SK-N-SH (cell line): ENCODE data around the gene AGBL5. TPM values are rescaled to one million over a fixed set of nuclear protein-coding genes. Genes with fewer than 3 reads are reported as not detected.

Source experiments
- CTCF ChIA-PET: fragments of 300-600, 350-600 bp; formaldehyde crosslinking; extraction: SDS; loops from one replicate; lab custom pipeline; 2021; lab: Yijun Ruan, JAX
- POLR2A ChIA-PET: fragments of 350-600 bp; sonication (Branson Sonifier 250); formaldehyde crosslinking; extraction: SDS; loops from one replicate; lab custom pipeline; 2020; ENCODE audit warnings: antibody characterized with exemption, inconsistent platforms; lab: Yijun Ruan, JAX
- DNase-seq: peaks from one replicate; pipeline ENCODE4 v3.0.0; 2012
- H2AFZ ChIP-seq: fragments of 200-600 bp; sonication (generic); 2 replicates; pipeline ENCODE4 v1.8.1; 2016; ENCODE audit warnings: antibody characterized with exemption, mild to moderate bottlenecking, low read depth
- H3F3A ChIP-seq: fragments of 200-600 bp; sonication (generic); replicated peaks from 2 replicates; pipeline ENCODE3; 2016; ENCODE audit warnings: antibody characterized with exemption, mild to moderate bottlenecking; ENCODE audit not compliant: insufficient read depth
- H3K27ac ChIP-seq, 2 experiments: fragments of 200-500 bp in 1 of 2; fragments of 200-600 bp in 1 of 2; sonication (Bioruptor generic) in 1 of 2; sonication (generic), shearing (Covaris generic) in 1 of 2; 2 replicates each; pipeline versions ENCODE4 v1.5.1 to v1.6.1; 2014 to 2016; ENCODE audit warnings: low read depth in 2 of 2, inconsistent platforms in 1 of 2, low read length in 1 of 2, mild to moderate bottlenecking in 1 of 2, mixed read lengths in 1 of 2
- H3K27me3 ChIP-seq: fragments of 200-600 bp; sonication (generic), shearing (Covaris generic); 2 replicates; pipeline ENCODE4 v1.6.1; 2016; ENCODE audit warnings: mixed run types; ENCODE audit not compliant: insufficient read depth
- H3K36me3 ChIP-seq, 2 experiments: fragments of 200-500 bp in 1 of 2; fragments of 200-600 bp in 1 of 2; sonication (Bioruptor generic) in 1 of 2; sonication (generic) in 1 of 2; replicated peaks in 1 of 2; 2 replicates each; pipeline versions ENCODE3 to v1.5.1; 2014 to 2016; ENCODE audit warnings: low read length in 1 of 2, mild to moderate bottlenecking in 1 of 2; ENCODE audit not compliant: insufficient read depth in 2 of 2, control insufficient read depth in 1 of 2
- H3K4me1 ChIP-seq, 2 experiments: fragments of 200-500 bp in 1 of 2; fragments of 200-600 bp in 1 of 2; sonication (Bioruptor generic) in 1 of 2; sonication (generic), shearing (Covaris generic) in 1 of 2; 2 replicates each; pipeline versions ENCODE4 v1.5.1 to v1.6.1; 2014 to 2016; ENCODE audit warnings: low read depth in 1 of 2, low read length in 1 of 2, mixed run types in 1 of 2; ENCODE audit not compliant: insufficient read depth in 2 of 2, control insufficient read depth in 1 of 2
- H3K4me2 ChIP-seq: fragments of 200-600 bp; sonication (generic), shearing (Covaris generic); 2 replicates; pipeline ENCODE4 v1.6.1; 2017; ENCODE audit warnings: mixed run types
- H3K4me3 ChIP-seq, 2 experiments: fragments of 200-500 bp in 1 of 2; fragments of 200-600 bp in 1 of 2; sonication (Bioruptor generic) in 1 of 2; sonication (generic), shearing (Covaris generic) in 1 of 2; 2 replicates each; pipeline versions ENCODE4 v1.5.1 to v1.8.1; 2014 to 2016; ENCODE audit warnings: low read depth in 2 of 2, inconsistent platforms in 1 of 2, low read length in 1 of 2, mild to moderate bottlenecking in 1 of 2, mixed read lengths in 1 of 2, moderate library complexity in 1 of 2
- H3K79me2 ChIP-seq: fragments of 200-600 bp; sonication (generic); 2 replicates; pipeline ENCODE4 v1.8.1; 2017; ENCODE audit warnings: mild to moderate bottlenecking; ENCODE audit not compliant: insufficient read depth
- H3K9ac ChIP-seq: fragments of 200-600 bp; sonication (generic); 2 replicates; pipeline ENCODE4 v1.6.1; 2017; ENCODE audit warnings: mixed run types
- H3K9me2 ChIP-seq: fragments of 200-600 bp; sonication (generic); 2 replicates; pipeline ENCODE4 v1.6.1; 2017; ENCODE audit warnings: mixed run types
- H3K9me3 ChIP-seq: fragments of 200-600 bp; sonication (generic); 2 replicates; pipeline ENCODE4 v1.6.1; 2017; ENCODE audit warnings: mixed run types, mild to moderate bottlenecking, moderate library complexity
- H4K20me1 ChIP-seq: fragments of 200-600 bp; sonication (generic); 2 replicates; pipeline ENCODE4 v1.6.1; 2017; ENCODE audit warnings: mild to moderate bottlenecking, mixed run types; ENCODE audit not compliant: insufficient read depth
- CTCF ChIP-seq: fragments of 200-600 bp; sonication (generic); IDR thresholded peaks from 2 replicates; pipeline ENCODE4 v1.6.1; 2017; ENCODE audit warnings: antibody characterized with exemption, mild to moderate bottlenecking, moderate library complexity
- EP300 ChIP-seq, 2 experiments: IDR thresholded peaks; 2 replicates each; pipeline versions ENCODE4 v1.4.0 to v1.6.1; 2012; ENCODE audit warnings: borderline replicate concordance in 1 of 2, low read depth in 1 of 2, low read length in 1 of 2
- EZH2phosphoT487 ChIP-seq: fragments of 200-600 bp; sonication (generic); IDR thresholded peaks from 2 replicates; pipeline ENCODE4 v1.6.1; 2017; ENCODE audit warnings: low read depth, mixed run types, mild to moderate bottlenecking, antibody characterized with exemption, moderate library complexity, borderline replicate concordance
- FOSL2 ChIP-seq: IDR thresholded peaks from 2 replicates; pipeline ENCODE4 v1.4.0; 2012; ENCODE audit warnings: low read depth, mild to moderate bottlenecking, moderate library complexity, borderline replicate concordance
- GABPA ChIP-seq: IDR thresholded peaks from 2 replicates; pipeline ENCODE4 v1.4.0; 2012; ENCODE audit warnings: low read depth, mild to moderate bottlenecking
- GATA2 ChIP-seq: sonication (generic); formaldehyde crosslinking; IDR thresholded peaks from 2 replicates; pipeline ENCODE4 v1.5.0; 2020; ENCODE audit warnings: mild to moderate bottlenecking, missing genetic modification reagents
- MEF2A ChIP-seq: IDR thresholded peaks from 2 replicates; pipeline ENCODE4 v1.4.0; 2012; ENCODE audit warnings: low read depth, borderline replicate concordance
- NFIC ChIP-seq: IDR thresholded peaks from 2 replicates; pipeline ENCODE4 v1.4.0; 2012; ENCODE audit warnings: borderline replicate concordance
- POLR2AphosphoS5 ChIP-seq: IDR thresholded peaks from 2 replicates; pipeline ENCODE4 v1.6.1; 2012; ENCODE audit warnings: low read depth, low read length
- RAD21 ChIP-seq: IDR thresholded peaks from 2 replicates; pipeline ENCODE4 v1.6.1; 2012; ENCODE audit warnings: mild to moderate bottlenecking, low read length
- RCOR1 ChIP-seq: fragments of 150-350 bp; IDR thresholded peaks from 2 replicates; pipeline ENCODE4 v1.6.1; 2017; ENCODE audit warnings: antibody characterized with exemption, low read length
- RXRA ChIP-seq: IDR thresholded peaks from 2 replicates; pipeline ENCODE4 v1.4.0; 2012; ENCODE audit warnings: low read depth, mild to moderate bottlenecking, borderline replicate concordance
- YY1 ChIP-seq: IDR thresholded peaks from 2 replicates; pipeline ENCODE4 v1.4.0; 2012; ENCODE audit warnings: low read depth, mild to moderate bottlenecking
- WGBS: methylation state at CpG from one replicate; pipeline ENCODE4 v1.1.6; 2017; ENCODE audit warnings: low lambda C conversion rate; 5-methylcytosine and 5-hydroxymethylcytosine counted together
- polyA plus RNA-seq, 3 experiments: library from polyadenylated mRNA; depleted of rRNA; stranded (reverse); fragments of >200 nt; gene quantifications; 2 replicates each; pipeline ENCODE4 v1.2.3, GENCODE V29; 2012
- TF ChIP-seq, protein P1 (sequence below): IDR thresholded peaks from 2 replicates; pipeline ENCODE4 v1.6.1; 2012; ENCODE audit warnings: mild to moderate bottlenecking, low read depth, low read length, moderate library complexity
- TF ChIP-seq, protein P2 (sequence below): IDR thresholded peaks from 2 replicates; pipeline ENCODE4 v1.4.0; 2012; ENCODE audit warnings: low read depth
- TF ChIP-seq, protein P3 (sequence below): IDR thresholded peaks from 2 replicates; pipeline ENCODE4; 2012

AGBL5 gene
- polyA plus RNA-seq, 1 of the 3 experiments (the other 2 are of a cell fraction): 45.5 TPM

DNA sequence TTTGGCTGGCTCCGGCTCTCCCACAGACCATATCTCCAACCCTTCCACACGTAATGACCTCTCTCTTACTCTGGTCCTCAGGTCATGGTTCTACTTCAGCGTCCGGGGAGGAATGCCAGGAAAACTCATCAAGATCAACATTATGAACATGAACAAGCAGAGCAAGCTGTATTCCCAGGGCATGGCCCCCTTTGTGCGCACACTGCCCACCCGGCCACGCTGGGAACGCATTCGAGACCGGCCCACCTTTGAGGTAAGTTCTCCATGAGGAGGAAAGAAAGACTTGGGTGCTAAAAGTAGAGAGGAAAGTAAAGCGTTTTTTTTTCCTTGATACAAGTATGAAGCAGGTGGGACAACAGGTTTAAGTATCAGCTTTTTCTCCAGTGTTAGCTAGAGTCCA, 1.9 kb downstream of the AGBL5 start:
- H3K4me3 ChIP-seq: no peak overlapping the region
- H3K27me3 ChIP-seq: no peaks in the 10 kb centered on the region
- no peaks in the 10 kb centered on the region for H3K9me3 ChIP-seq
- no peaks in the 10 kb centered on the region for H3K79me2 ChIP-seq
- no peak overlapping the region for H2AFZ ChIP-seq
- no peak overlapping the region for H3K9ac ChIP-seq
- TF ChIP-seq, protein P1, sequence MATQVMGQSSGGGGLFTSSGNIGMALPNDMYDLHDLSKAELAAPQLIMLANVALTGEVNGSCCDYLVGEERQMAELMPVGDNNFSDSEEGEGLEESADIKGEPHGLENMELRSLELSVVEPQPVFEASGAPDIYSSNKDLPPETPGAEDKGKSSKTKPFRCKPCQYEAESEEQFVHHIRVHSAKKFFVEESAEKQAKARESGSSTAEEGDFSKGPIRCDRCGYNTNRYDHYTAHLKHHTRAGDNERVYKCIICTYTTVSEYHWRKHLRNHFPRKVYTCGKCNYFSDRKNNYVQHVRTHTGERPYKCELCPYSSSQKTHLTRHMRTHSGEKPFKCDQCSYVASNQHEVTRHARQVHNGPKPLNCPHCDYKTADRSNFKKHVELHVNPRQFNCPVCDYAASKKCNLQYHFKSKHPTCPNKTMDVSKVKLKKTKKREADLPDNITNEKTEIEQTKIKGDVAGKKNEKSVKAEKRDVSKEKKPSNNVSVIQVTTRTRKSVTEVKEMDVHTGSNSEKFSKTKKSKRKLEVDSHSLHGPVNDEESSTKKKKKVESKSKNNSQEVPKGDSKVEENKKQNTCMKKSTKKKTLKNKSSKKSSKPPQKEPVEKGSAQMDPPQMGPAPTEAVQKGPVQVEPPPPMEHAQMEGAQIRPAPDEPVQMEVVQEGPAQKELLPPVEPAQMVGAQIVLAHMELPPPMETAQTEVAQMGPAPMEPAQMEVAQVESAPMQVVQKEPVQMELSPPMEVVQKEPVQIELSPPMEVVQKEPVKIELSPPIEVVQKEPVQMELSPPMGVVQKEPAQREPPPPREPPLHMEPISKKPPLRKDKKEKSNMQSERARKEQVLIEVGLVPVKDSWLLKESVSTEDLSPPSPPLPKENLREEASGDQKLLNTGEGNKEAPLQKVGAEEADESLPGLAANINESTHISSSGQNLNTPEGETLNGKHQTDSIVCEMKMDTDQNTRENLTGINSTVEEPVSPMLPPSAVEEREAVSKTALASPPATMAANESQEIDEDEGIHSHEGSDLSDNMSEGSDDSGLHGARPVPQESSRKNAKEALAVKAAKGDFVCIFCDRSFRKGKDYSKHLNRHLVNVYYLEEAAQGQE: no peak
- no peak for TF ChIP-seq NFIC
- TF ChIP-seq RXRA: no peak
- TF ChIP-seq YY1: no peak
- no peak for TF ChIP-seq RCOR1
- TF ChIP-seq FOSL2: no peak
- no peak for TF ChIP-seq CTCF
- no peak for TF ChIP-seq MEF2A
- TF ChIP-seq POLR2AphosphoS5: no peak
- TF ChIP-seq GATA2 (CRISPR knock-in tag): no peak
- TF ChIP-seq, protein P2, sequence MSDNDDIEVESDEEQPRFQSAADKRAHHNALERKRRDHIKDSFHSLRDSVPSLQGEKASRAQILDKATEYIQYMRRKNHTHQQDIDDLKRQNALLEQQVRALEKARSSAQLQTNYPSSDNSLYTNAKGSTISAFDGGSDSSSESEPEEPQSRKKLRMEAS: no peak
- TF ChIP-seq RAD21: no peak
- no peak for TF ChIP-seq GABPA
- TF ChIP-seq, protein P3, sequence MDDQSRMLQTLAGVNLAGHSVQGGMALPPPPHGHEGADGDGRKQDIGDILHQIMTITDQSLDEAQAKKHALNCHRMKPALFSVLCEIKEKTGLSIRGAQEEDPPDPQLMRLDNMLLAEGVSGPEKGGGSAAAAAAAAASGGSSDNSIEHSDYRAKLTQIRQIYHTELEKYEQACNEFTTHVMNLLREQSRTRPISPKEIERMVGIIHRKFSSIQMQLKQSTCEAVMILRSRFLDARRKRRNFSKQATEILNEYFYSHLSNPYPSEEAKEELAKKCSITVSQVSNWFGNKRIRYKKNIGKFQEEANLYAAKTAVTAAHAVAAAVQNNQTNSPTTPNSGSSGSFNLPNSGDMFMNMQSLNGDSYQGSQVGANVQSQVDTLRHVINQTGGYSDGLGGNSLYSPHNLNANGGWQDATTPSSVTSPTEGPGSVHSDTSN: no peak
- no peak for TF ChIP-seq EP300 (IDR thresholded peaks at IDR 0.05; ENCODE audit: borderline replicate concordance in 1 of 2, low read depth in 1 of 2, low read length in 1 of 2)
- TF ChIP-seq EZH2phosphoT487: no peak
- H3K4me1 ChIP-seq: peaks cover 10 to 15% of the 10 kb centered on the region in 2 experiments; a peak in 2 of 4 replicates
- CTCF ChIA-PET: interaction anchor here (1.3 to 13.5 kb wide), 6 partner anchors 7 to 250 kb away, joined by 5 to 216 read pairs (median 36); partner anchors contain the start of genes EMILIN1, KHK and OST4
- no peaks in the 10 kb centered on the region for H3K9me2 ChIP-seq
- H3F3A ChIP-seq: peaks cover 32% of the 10 kb centered on the region
- 87% methylated on average over 11 of the region's 11 CpGs for whole genome bisulfite sequencing
- H4K20me1 ChIP-seq: no peaks in the 10 kb centered on the region
- no peak overlapping the region for H3K4me2 ChIP-seq
- no peak for DNase-seq
- peaks cover 13 to 46% of the 10 kb centered on the region in 2 experiments for H3K36me3 ChIP-seq
- POLR2A ChIA-PET: interaction anchor here (3.3 to 4.8 kb wide), 3 partner anchors 7 to 20 kb away, joined by 12 to 80 read pairs (median 26); partner anchors contain the start of gene OST4
- no peak overlapping the region for H3K27ac ChIP-seq
